Endodermal cell (in vitro differentiated cells): ENCODE data around the gene TNRC18. TPM values are rescaled to one million over a fixed set of nuclear protein-coding genes. Genes with fewer than 3 reads are reported as not detected.

Source experiments
- DNase-seq: peaks from one replicate; pipeline ENCODE4 v3.0.0-alpha.2; 2017
- H3K27ac ChIP-seq: 2 replicates; pipeline ENCODE4 v1.5.1; 2013; ENCODE audit warnings: mild to moderate bottlenecking, low read depth, low read length, moderate library complexity
- H3K27me3 ChIP-seq: 2 replicates; pipeline ENCODE4 v1.6.1; 2013; ENCODE audit warnings: mild to moderate bottlenecking, low read length, moderate library complexity; ENCODE audit not compliant: insufficient read depth, control insufficient read depth, poor library complexity, severe bottlenecking
- H3K36me3 ChIP-seq: 2 replicates; pipeline ENCODE4 v1.7.0; 2013; ENCODE audit warnings: mild to moderate bottlenecking, low read length, moderate library complexity; ENCODE audit not compliant: control insufficient read depth, insufficient read depth
- H3K4me1 ChIP-seq: one replicate; pipeline ENCODE4 v1.7.0; 2013; ENCODE audit warnings: low read length; ENCODE audit not compliant: control insufficient read depth, insufficient read depth
- H3K4me3 ChIP-seq: 2 replicates; pipeline ENCODE4 v1.5.1; 2013; ENCODE audit warnings: mild to moderate bottlenecking, low read length, moderate library complexity
- H3K9ac ChIP-seq: 2 replicates; pipeline ENCODE4 v1.6.1; 2013; ENCODE audit warnings: mild to moderate bottlenecking, low read length, moderate library complexity; ENCODE audit not compliant: poor library complexity, severe bottlenecking; ENCODE audit errors: extremely low read depth
- H3K9me3 ChIP-seq: 2 replicates; pipeline ENCODE4 v1.6.1; 2013; ENCODE audit warnings: mild to moderate bottlenecking, low read length, moderate library complexity; ENCODE audit not compliant: control insufficient read depth
- H3K27ac Mint-ChIP-seq: 2 replicates; pipeline ENCODE4 v1.8.0; 2020; ENCODE audit warnings: mixed read lengths
- H3K27me3 Mint-ChIP-seq: 2 replicates; pipeline ENCODE4 v1.8.0; 2021; ENCODE audit warnings: mild to moderate bottlenecking, mixed read lengths; ENCODE audit not compliant: insufficient read depth
- H3K36me3 Mint-ChIP-seq: 2 replicates; pipeline ENCODE4 v1.8.0; 2020; ENCODE audit warnings: low read depth, mixed read lengths
- H3K4me1 Mint-ChIP-seq: 2 replicates; pipeline ENCODE4 v1.8.0; 2020; ENCODE audit warnings: mixed read lengths
- H3K4me3 Mint-ChIP-seq: 2 replicates; pipeline ENCODE4 v1.8.0; 2020; ENCODE audit warnings: mild to moderate bottlenecking, moderate library complexity, mixed read lengths
- H3K9me3 Mint-ChIP-seq: 2 replicates; pipeline ENCODE4 v1.8.0; 2020; ENCODE audit warnings: mild to moderate bottlenecking, mixed read lengths
- CTCF ChIP-seq: fragments of 200-600 bp; sonication (generic); conservative IDR thresholded peaks from 2 replicates; pipeline ENCODE4 v1.5.0; 2021; ENCODE audit warnings: antibody characterized with exemption, mild to moderate bottlenecking
- WGBS, 2 experiments: methylation state at CpG; one replicate each; pipeline versions ENCODE4 v1.1.5 to v1.1.7; 2013; ENCODE audit warnings: missing lambda C conversion rate in 2 of 2, mixed read lengths in 1 of 2; ENCODE audit not compliant: insufficient coverage in 1 of 2, insufficient read length in 1 of 2; 5-methylcytosine and 5-hydroxymethylcytosine counted together
- total RNA-seq, 2 donors: library from RNA; stranded (reverse); fragmentation: NEBNext Ultra II Directional in 1 of 2; extraction: Animal tissue kit (Norgen Biotek cat#: 25700) in 1 of 2; gene quantifications; 2 replicates in 1 of 2; 3 replicates in 1 of 2; pipeline ENCODE4 v1.2.1, GENCODE V29; 2021

TNRC18 gene
- total RNA-seq, 2 donors from 2014 or later = 103 to 136 TPM

GRCh38 chr7:5467645-5468044 lies 44.0 kb upstream of the TNRC18 start:
- Mint-ChIP-seq H3K36me3 (peaks cover under 1% of the 10 kb centered on the region), H3K27ac (no peak overlapping the region), H3K9me3 (no peaks in the 10 kb centered on the region), H3K4me1 (no peaks in the 10 kb centered on the region), H3K4me3 (no peak overlapping the region), H3K27me3 (no peaks in the 10 kb centered on the region)
- no peaks in the 10 kb centered on the region for H3K4me1 ChIP-seq
- 90 to 95% methylated on average over 3 to 9 of the region's 9 CpGs for WGBS, 2 experiments
- H3K9ac ChIP-seq = no peak overlapping the region
- DNase-seq = no peak
- no peaks in the 10 kb centered on the region for H3K36me3 ChIP-seq
- H3K9me3 ChIP-seq = no peaks in the 10 kb centered on the region
- no peak for TF ChIP-seq CTCF
- no peak overlapping the region for H3K27ac ChIP-seq
- H3K27me3 ChIP-seq = no peaks in the 10 kb centered on the region
- no peak overlapping the region for H3K4me3 ChIP-seq

- Mint-ChIP-seq H3K27ac (no peak overlapping the region), H3K27me3 (no peaks in the 10 kb centered on the region), H3K9me3 (no peaks in the 10 kb centered on the region), H3K4me3 (no peak overlapping the region), H3K4me1 (no peaks in the 10 kb centered on the region), H3K36me3 (no peaks in the 10 kb centered on the region)
- H3K9me3 ChIP-seq = no peaks in the 10 kb centered on the region
- H3K9ac ChIP-seq = no peak overlapping the region
- DNase-seq = no peak
- H3K27ac ChIP-seq = no peak overlapping the region
- H3K27me3 ChIP-seq = no peaks in the 10 kb centered on the region
- WGBS, 2 experiments = 88 to 90% methylated on average over 13 to 14 of the region's 14 CpGs
- H3K36me3 ChIP-seq = no peaks in the 10 kb centered on the region
- H3K4me3 ChIP-seq = no peak overlapping the region
- TF ChIP-seq CTCF = no peak
- H3K4me1 ChIP-seq = no peaks in the 10 kb centered on the region
Measured at GRCh38 chr7:5466551-5466950, 42.9 kb upstream of the TNRC18 start.

- no peaks in the 10 kb centered on the region for H3K27me3 Mint-ChIP-seq
- H3K4me1 Mint-ChIP-seq = no peaks in the 10 kb centered on the region
- H3K9me3 Mint-ChIP-seq = no peaks in the 10 kb centered on the region
- 73 to 83% methylated on average over 2 to 3 of the region's 3 CpGs for whole genome bisulfite sequencing, 2 experiments
- H3K4me3 Mint-ChIP-seq = no peak overlapping the region
- H3K36me3 Mint-ChIP-seq = no peaks in the 10 kb centered on the region
- DNase-seq = no peak
- no peaks in the 10 kb centered on the region for H3K4me1 ChIP-seq
- no peaks in the 10 kb centered on the region for H3K36me3 ChIP-seq
- no peak for TF ChIP-seq CTCF
- no peak overlapping the region for H3K4me3 ChIP-seq
- no peaks in the 10 kb centered on the region for H3K27me3 ChIP-seq
- no peak overlapping the region for H3K27ac ChIP-seq
- no peak overlapping the region for H3K27ac Mint-ChIP-seq
- no peaks in the 10 kb centered on the region for H3K9me3 ChIP-seq
- H3K9ac ChIP-seq = no peak overlapping the region
Measured at GRCh38 chr7:5463031-5463430, 39.4 kb upstream of the TNRC18 start.
